GM23338 (cell line): Measurements from ENCODE around the gene KRT71.

ENCODE experiments used
- CREB1 ChIP-seq: fragments of 250-450 bp; sonication (Bioruptor Pico); IDR thresholded peaks from 2 replicates; pipeline ENCODE4 v1.5.0; 2020; ENCODE audit warnings: low read depth, mild to moderate bottlenecking, moderate library complexity
- CTCF ChIP-seq, 2 experiments: fragments of 200-600 bp in 1 of 2; sonication (generic) in 1 of 2; conservative IDR thresholded peaks; 2 replicates each; pipeline versions ENCODE4 v1.5.1 to v1.6.1; 2016 to 2017; ENCODE audit warnings: antibody characterized with exemption in 2 of 2, low read depth in 2 of 2, mild to moderate bottlenecking in 2 of 2, moderate library complexity in 1 of 2
- ETS1 ChIP-seq: IDR thresholded peaks from 2 replicates; pipeline ENCODE4 v1.6.1; 2016; ENCODE audit warnings: antibody characterized with exemption
- EZH2 ChIP-seq: fragments of 200-600 bp; sonication (generic); IDR thresholded peaks from one replicate; pipeline ENCODE4 v1.8.0; 2017; ENCODE audit warnings: antibody characterized with exemption, mild to moderate bottlenecking, low read depth; ENCODE audit not compliant: unreplicated experiment
- EZH2phosphoT487 ChIP-seq: fragments of 200-600 bp; sonication (generic); IDR thresholded peaks from one replicate; pipeline ENCODE4 v1.8.1; 2018; ENCODE audit warnings: antibody characterized with exemption; ENCODE audit not compliant: unreplicated experiment
- JUNB ChIP-seq: IDR thresholded peaks from one replicate; pipeline ENCODE4 v1.6.1; 2016; ENCODE audit warnings: antibody characterized with exemption; ENCODE audit not compliant: unreplicated experiment
- NANOG ChIP-seq: IDR thresholded peaks from 2 replicates; pipeline ENCODE4 v1.6.1; 2016; ENCODE audit warnings: antibody characterized with exemption, borderline replicate concordance
- POLR2AphosphoS5 ChIP-seq: IDR thresholded peaks from 2 replicates; pipeline ENCODE4 v1.6.1; 2016; ENCODE audit warnings: antibody characterized with exemption, low read depth
- REST ChIP-seq: IDR thresholded peaks from one replicate; pipeline ENCODE4 v1.6.1; 2018; ENCODE audit warnings: antibody characterized with exemption; ENCODE audit not compliant: unreplicated experiment
- STAT1 ChIP-seq: IDR thresholded peaks from one replicate; pipeline ENCODE4 v1.6.1; 2016; ENCODE audit warnings: antibody characterized with exemption; ENCODE audit not compliant: unreplicated experiment
- ZNF114 ChIP-seq: fragments of 250-450 bp; sonication (Bioruptor Pico); IDR thresholded peaks from 2 replicates; pipeline ENCODE4 v1.5.0; 2020; ENCODE audit warnings: mild to moderate bottlenecking, moderate library complexity
- ZNF331 ChIP-seq: fragments of 250-450 bp; sonication (Bioruptor Pico); IDR thresholded peaks from 2 replicates; pipeline ENCODE4 v1.5.0; 2020; ENCODE audit warnings: low read depth, mild to moderate bottlenecking, moderate library complexity
- ZNF462 ChIP-seq: fragments of 250-450 bp; sonication (Bioruptor Pico); IDR thresholded peaks from 2 replicates; pipeline ENCODE4 v1.5.0; 2020; ENCODE audit warnings: mild to moderate bottlenecking, moderate library complexity

DNA sequence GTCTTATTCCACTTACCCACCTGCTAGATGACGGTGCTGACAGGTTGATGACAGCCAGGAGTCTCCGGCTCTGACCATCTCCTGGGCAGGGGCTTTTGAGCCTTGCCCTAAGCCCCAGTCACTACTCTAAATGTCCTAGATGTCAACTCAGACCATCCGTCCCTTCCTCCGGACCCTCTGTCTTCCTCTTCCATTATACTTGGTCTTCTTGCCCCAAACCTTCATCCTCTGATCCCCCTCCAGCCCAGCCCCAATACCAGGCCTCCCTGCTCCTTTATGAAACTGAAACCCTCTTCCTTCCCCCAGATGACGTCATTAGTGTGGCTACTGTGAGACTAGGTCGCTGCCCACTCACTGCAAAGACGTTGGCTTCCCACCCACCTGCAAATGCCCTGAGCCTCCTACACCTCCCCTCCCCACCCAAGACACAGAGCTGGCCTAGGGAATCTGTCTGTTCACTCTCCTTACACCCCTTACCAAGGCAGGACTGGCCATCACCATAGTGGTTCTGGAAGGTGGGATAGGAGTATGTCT, 10.1 kb downstream of the KRT71 start:
- TF ChIP-seq CTCF (conservative IDR thresholded peaks at IDR 0.05; ENCODE audit: low read depth in 2 of 2) = no peak
- TF ChIP-seq EZH2 = no peak
- TF ChIP-seq EZH2phosphoT487 = no peak
- TF ChIP-seq STAT1 = no peak
- no peak for TF ChIP-seq REST
- TF ChIP-seq ZNF331 (CRISPR knock-in tag) = no peak
- TF ChIP-seq POLR2AphosphoS5 = no peak
- TF ChIP-seq JUNB = no peak
- no peak for TF ChIP-seq ZNF114 (CRISPR knock-in tag)
- TF ChIP-seq CREB1 (CRISPR knock-in tag) = no peak
- no peak for TF ChIP-seq NANOG
- no peak for TF ChIP-seq ZNF462 (CRISPR knock-in tag)
- no peak for TF ChIP-seq ETS1
